HG02970 (cell line): ENCODE measurements around the gene RPGRIP1L.

ENCODE experiments used
- ATAC-seq: cut with Tn5 transposase; IDR thresholded peaks from one replicate; pipeline ENCODE4 v1.9.1; 2021; ENCODE audit warnings: mild to moderate bottlenecking, moderate library complexity, moderate number of reproducible peaks; ENCODE audit not compliant: unreplicated experiment, low FRiP score

Gene RPGRIP1L

GRCh38 chr16:53561101-53561888 is 142.4 kb downstream of the RPGRIP1L start:
- no peak for ATAC-seq

- no peak for ATAC-seq
Measured at GRCh38 chr16:53559270-53559951, 144.2 kb downstream of the RPGRIP1L start.

GRCh38 chr16:53558710-53559109 is 144.9 kb downstream of the RPGRIP1L start:
- no peak for ATAC-seq

GRCh38 chr16:53556521-53556920 is 147.1 kb downstream of the RPGRIP1L start:
- no peak for ATAC-seq

- peak; percentile 59 for ATAC-seq
Measured at GRCh38 chr16:53549970-53550690, 153.5 kb downstream of the RPGRIP1L start.
